Stimulated activated CD4-positive, alpha-beta T cell treated with anti-CD3 and anti-CD28 coated beads, Interleukin-15, amount 100 ng/mL, for 1 hour (primary cell): ENCODE results near the gene SLC15A1.

Experiments
- DNase-seq, 2 donors: peaks; one replicate each; pipeline ENCODE4 v3.0.0-alpha.2; 2020; ENCODE audit warnings: low read depth in 1 of 2, low spot score in 1 of 2

SLC15A1 gene

DNA sequence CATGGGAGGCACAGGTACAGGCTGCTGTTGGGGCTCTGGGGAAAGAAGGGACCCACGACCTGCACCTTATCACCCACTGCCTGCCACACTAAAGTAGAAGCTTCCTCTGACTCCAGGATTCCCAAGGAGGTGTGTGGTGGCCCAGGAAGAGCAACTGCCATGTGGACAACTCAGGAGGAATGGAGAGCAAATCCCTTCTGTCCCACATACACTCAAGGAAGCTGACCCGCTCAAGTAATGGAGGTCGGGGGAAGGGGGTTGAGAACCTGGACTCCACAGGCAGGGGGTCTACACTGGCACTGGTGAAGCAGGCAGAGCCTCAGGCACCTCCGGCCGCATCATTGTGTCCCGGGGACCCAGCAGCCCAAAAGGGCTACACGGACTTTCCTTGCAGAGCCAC is 29.4 kb upstream of the SLC15A1 start:
- no peak for DNase-seq

DNA sequence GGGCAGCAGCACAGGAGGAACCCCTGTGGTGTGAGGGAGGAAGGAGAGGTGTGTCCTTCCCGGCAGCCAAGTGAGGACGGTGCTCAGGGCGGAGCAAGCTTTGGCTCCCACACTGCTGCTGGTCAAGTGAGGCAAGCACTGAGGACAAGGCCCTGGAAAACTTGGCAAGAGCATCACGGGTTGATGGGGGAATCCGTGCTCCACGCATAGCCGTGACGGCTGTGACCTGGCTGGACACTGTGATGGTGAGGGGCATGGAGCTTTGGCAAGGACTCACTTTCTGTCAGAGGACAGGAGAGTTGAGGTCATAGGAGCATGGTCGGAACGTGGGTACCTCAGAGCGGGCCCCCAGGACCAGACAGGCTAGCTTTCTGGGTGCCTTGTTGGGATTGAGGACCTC is 29.0 kb upstream of the SLC15A1 start:
- no peak for DNase-seq

DNA sequence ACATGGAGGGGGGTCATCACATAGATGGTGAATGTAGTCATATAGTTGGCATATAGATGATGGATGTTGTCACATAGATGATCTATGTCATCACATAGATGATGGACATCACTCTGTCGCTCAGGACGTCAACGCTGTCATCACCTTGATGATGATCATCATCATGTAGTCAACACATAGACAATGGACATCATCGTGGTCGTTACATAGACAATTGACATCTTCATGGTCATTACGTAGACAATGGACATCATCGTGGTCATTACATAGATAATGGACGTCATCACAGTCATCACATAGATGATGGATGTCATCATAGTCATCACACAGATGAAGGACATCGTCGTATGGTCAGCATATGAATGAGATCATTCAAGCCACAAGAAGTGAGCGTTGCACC is 28.6 kb upstream of the SLC15A1 start:
- DNase-seq = no peak

DNA sequence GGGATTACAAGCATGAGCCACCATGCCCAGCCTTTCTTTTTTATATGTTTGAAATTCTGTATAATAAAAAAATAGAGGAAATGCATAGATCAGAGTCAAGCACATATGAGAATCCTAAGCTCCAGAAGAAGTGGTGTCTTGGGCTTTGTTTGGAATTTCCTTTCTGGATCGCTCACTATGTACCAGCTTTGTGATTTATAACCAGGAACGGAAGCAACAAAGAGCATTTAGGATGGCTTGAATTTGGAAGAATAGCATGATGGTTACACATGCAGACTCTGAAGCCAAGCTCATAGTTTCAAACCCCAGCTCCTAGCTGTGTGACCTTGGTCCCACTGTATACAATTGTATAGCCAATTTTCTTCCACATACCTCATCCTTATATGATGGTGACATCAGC is 28.0 kb upstream of the SLC15A1 start:
- no peak for DNase-seq

DNA sequence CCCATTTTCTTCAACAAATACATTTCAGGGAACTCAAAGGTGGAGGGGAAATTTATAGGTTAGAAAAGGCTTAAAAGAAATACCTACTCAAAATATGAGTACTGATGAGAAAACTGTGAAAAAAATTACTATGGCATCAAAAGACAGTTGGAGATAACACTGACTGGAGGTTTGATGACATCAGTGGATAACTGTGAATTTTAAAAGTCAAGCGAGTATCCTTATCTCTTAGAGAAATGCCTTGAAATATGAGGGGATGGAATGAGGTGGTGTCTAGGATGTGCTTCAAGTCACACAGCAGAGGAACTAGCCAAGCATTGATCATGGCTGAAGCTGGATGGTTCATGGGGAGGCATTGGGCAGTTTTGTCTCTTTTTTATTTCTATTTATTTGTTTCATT is 27.2 kb upstream of the SLC15A1 start:
- DNase-seq = no peak

DNA sequence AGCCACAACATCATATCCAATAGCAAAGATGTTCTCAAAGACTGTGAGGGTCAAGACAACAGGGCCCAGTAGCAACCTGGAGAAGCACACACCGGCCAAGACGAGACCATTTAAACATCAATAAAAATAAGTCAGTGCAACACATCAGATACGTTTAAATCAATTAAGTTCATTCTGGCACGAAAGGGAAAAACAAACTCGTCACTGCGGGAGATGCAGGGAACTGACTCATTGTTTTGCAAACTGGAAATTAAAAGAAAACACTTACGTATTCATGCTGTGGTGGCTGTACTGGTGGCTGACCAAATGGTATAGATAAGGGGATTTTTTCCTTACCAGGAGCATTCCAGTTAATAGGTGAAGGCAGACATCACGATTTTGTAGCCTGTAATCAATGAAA is 26.3 kb upstream of the SLC15A1 start:
- DNase-seq = no peak

DNA sequence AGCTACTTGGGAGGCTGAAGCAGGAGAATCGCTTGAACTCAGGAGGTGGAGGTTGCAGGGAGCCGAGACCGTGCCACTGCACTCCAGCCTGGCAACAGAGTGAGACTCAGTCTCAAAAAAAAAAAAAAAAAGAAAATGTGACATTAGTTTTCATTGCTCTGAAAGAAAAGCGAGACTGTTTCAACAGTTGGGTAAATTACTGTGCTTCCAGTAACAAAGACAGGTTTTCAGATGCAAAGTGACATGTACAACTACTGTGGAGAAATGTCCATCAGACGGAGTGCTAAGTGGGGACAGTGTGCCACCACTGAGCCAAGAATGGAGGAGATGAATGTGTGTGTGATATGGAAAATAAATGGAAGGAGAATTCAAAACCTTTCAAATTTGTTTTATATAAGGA is 24.2 kb upstream of the SLC15A1 start:
- DNase-seq = no peak

DNA sequence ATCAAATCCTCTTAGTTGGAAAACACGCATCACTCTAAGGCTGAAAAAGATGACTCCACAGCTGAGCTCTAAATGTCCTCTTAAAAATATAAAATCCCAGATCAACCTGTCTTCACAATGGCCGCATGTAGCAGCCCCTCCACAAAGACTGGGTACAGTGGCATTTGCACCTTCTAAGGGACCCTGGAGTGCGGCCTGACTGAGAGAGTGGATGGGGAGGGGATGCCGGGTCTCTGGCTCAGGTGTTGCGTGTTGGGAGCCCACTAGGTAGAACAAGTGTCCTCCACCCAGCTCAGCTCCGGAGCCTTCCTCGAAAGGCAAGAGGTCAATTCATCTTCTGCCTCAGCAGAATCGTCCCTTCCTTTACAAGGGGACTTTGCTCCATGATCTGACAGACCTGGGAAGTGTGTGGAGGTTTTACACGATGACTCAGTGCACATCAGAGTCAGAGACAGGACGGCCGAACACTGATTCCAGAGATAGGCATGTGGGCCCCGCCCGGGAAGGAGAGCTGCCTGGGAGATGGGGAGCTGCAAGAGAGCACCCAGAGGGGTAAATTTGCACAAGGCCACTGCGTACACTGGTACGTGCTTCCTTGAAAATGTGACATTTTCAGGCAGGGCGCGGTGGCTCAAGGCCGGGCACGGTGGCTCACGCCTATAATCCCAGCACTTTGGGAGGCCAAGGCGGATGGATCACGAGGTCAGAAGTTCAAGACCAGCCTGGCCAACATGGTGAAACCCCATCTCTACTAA is 23.5 kb upstream of the SLC15A1 start:
- DNase-seq = no peak

DNA sequence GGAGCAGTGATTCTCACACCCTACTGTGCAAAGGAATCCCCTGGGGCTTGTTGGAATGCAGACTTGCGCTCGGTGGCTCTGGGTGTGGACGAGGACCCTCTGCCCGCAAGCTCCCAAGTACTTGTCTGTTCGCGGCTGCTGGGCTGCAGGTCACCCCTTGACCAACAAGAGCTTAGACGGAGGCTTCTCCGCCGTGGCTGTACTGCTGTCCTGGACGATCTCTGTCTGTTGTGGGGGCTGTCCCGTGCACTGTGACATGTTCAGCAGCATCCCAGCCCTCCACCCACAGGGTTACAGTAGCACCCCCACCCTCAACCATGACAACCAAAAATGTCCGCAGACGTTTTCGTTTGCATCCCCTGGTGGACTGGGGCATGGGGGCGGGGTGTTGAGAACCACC is 22.9 kb upstream of the SLC15A1 start:
- DNase-seq = no peak

DNA sequence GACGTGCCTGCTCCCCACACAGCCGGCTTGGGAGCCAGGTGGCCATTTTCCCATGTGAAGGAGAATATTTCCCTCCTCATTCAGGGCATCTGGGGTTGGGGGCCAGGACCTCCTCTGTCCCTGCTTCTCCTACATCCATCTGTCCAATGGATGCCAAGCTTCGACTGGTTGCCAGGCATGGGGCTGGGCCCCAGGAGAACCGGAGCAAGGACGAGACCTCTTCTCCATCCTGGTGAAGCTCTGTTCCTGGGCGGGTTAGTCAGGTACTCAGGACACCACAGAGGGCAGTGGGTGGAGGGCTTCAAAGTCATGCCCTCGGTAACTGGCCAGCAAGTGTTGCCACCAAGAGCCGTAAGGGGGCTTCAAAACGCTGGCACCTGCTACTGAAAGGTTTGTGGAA is 22.3 kb upstream of the SLC15A1 start:
- DNase-seq = no peak

DNA sequence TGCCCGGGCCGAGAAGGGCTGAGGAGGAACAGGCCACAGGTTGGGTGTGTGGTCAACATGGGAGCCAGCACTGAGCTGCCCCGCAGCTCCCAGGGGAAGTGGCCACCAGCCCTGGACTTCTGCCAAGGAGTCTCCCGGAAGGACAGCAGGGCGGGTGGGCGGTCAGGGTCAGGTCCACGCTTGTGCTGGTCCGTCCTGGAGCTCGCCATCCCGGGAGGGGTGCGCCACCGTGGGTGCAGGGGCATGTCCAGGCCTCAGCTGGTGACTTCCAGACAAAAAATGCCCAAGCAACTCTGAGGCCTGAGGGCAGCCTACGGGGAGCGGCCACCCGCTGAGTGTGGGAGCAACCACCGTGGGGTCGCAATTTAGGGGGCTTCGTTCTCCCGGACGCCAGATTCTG is 21.4 kb upstream of the SLC15A1 start:
- DNase-seq = no peak

DNA sequence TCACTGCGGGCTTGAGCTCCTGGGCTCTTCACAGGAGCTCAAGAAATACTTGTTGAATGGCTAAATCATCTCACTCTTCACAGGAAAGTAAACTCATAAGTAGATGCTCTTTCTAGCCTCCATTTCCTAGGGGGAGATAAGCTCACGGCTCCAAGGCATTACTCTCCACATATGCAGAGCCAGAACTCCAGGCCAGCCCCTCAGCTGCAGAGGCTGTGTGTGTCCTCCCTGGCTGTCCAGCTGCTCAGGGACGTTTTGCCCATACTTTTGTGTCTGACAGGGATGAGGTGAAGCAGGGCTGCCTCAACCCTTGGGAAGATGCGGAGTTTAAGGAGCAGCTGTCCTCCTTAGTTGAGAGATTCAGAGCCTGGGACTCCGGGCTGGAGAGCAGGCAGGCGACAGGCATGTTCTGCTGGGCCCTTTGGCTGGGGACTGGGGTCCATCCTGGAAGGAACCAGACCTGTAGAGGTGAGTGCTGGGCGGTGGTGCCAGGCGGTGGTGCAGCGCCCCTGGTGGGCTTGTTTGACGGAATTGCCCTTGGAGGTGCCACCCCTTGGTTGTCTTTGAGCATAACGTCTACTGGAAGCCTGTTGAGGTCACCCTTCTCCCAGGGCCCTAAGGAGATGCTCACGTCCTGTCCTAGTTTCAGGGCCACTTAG is 20.5 kb upstream of the SLC15A1 start:
- no peak for DNase-seq

DNA sequence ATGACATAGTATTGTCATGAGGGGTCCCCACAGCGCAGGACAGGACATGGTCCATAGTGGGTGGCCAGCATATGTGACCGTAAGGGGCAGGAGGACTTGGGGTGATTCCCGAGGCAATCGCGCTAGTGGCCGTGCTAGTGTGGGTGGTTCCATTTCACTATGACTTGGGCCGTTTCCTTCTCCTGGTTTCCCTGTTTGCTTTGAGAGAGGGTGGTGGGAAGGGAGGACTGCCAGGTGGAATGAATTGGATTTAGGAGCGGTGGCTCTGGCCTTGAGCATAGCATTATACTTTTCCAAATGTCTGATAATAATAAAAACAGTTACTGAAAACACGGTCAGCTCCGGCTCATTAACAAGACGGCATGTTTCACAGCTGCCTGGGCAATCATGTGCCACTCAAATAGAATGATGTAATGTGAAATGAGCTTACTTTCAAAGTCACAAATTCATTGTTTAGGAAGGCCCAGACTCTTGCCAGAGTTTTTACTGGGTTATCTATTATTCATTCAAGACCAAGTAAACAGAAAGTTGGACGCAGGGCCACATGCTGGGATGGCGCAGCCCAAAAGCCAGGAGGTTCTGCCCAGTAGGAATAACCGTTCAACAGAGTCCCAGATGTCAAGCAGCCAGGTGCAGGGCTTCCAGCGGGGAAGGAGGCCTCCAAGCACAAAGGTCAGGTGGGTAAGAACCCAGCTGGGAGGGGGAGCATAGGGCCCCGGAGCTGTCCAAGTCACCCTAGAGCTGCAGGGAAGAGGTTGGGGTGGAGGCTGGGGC is 19.6 kb upstream of the SLC15A1 start:
- no peak for DNase-seq

DNA sequence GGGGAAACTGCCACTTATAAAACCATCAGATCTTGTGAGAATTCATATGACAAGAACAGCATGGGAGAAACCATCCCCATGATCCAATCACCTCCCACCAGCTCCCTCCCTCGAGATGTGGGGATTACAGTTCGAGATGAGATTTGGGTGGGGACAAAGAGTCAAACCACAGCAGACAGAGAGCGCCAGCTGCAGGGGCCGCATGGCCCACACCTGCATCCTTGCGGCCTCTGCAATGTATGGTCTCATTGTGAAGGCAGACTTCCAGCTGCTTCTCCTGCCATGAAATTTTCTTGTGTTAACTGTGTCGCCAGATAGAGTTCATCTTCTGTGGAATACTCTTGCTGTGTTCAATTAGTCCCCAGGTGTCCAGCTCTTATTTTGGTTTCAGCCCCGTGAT is 17.3 kb upstream of the SLC15A1 start:
- DNase-seq = no peak

DNA sequence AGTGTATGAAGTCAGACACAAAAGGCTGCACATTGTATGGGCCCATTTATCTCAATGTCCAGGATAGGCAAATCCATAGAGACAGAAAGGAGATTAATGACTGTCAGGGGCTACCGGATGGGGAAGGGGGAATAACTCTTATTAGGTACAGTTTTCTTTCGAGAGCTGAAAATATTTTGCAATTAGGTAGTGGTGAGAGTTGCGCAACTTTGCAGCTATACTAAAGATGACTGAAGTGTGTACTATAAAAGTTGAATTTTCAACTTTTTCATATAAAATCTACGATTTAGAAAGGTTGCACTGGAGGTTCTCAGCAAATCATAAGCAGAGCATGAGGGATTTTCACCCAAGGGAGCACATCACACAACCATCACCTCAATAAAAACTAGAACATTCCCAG is 16.1 kb upstream of the SLC15A1 start:
- DNase-seq = no peak

DNA sequence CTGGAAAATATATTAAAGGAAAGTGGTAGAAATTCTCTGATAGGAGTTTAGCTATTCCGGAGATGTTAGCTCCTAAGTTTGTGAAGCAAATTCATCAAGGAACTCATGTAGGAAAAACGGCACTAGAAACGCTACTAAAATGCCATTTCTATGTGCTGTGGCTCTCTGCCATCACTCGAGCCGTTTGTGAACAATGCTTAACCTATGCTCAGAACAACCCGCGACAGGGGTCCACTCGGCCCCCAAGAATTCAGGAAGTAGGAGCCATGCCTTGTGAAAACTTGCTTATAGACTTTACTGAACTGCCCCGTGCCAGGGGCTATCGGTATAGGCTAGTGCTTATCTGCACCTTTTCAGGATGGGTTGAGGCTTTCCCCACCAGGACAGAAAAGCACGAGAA is 14.2 kb upstream of the SLC15A1 start:
- no peak for DNase-seq

DNA sequence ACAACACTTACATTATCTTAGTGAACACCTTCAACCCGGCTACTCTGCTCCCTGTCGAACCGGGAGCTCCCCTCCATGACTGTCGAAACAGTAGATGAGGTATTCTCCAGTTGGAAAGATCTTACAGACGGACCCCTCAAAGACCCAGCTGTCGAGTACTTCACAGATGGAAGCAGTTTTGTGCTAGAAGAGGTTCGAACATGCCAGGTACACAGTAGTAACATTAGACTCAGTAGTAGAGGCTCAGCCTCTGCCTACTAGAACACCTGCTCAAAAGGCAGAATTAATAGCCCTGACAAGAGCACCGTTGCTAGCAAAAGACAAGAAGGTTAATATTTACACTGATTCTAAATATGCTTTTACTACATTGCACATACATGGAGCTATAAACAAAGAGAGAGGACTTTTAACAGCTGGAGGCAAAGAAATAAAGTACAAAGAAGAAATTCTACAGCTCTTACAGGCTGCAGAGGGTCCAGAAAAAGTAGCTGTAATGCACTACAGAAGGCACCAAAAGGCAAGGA is 13.6 kb upstream of the SLC15A1 start:
- DNase-seq = no peak

DNA sequence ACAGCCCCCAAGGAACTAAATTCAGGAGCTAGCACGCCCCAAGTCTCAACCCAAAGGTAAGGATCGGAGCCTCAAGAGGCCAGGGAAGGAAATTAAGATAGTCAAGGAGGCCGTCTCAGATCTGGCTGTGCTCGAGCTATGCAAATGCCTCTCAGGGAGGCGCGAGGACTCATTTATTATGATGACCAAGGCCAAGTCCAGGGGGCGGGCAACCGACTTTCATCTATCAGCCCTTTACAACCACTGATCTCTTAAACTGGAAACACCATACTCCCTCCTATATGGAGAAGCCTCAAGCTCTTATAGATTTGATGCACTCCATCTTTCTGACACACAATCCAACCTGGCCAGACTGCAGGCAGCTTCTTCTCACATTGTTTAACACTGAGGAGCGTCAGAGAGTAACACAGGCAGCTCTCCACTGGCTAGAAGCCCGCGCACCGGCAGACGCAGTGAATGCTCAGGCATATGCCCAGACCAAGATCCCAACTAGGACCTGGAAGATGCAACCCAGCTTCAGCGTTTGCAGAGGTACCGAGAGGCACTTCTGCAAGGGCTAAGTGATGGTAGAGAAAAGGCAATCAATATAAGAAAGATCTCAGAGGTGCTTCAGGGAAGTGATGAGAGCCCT is 9.6 kb upstream of the SLC15A1 start:
- no peak for DNase-seq

DNA sequence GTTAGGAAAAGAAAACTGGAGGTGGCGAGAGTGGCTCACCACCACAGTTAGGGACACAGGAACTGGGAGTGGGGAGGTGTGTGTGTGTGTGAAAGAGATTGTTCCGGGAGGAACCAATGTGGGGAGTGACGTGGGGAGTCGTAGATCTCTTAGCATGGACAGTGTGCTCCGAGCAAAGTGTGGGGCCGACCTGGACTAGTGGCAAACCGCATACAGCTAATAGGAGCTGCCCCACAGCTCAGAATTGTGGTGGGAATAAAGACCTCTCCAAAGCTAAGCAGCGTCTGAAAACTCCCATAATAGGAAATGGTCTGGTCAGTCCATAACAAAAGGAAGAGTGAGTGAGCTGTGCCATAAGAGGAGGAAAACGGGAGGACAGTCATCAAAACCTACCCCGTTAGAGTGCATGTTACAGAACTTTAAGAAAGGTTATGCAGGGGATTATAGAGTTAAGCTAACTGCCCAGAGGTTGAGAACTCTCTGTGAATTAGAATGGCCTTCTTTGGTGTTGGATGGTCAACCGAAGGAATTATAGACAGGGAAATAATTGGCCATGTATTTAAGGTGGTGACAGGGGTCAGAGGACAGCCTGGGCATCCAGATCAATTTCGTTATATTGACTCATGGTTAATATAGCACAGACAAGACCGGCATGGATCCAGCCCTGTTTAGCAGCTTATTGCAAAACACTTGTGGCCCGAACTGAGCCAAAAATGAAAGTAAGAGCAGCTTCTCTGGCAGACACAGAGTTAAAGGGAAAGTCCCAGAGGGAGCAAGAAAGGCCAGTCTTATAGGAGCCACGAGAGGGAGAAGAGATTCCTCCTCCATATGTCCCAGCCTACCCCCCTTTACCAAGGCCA is 8.9 kb upstream of the SLC15A1 start:
- DNase-seq = no peak

DNA sequence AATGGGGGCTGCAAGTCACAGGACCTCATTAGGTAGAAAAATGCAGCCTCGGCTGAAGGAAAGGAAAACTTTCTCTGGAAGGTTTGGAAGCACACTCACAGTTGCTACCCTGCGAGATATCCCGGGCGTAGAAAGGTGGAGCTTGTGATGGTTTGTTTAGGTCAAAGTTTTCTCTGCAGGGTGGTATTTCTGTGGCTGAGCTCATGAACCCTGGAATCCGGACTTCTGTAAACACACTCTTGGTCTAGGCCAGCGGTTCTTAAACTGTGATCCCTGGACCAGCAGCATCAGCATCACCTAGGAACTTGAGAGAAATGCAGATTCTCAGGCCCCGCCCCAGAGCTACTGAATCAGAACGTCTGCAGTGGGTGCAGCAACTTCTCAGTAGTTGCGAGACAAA is 3.3 kb upstream of the SLC15A1 start:
- no peak for DNase-seq

DNA sequence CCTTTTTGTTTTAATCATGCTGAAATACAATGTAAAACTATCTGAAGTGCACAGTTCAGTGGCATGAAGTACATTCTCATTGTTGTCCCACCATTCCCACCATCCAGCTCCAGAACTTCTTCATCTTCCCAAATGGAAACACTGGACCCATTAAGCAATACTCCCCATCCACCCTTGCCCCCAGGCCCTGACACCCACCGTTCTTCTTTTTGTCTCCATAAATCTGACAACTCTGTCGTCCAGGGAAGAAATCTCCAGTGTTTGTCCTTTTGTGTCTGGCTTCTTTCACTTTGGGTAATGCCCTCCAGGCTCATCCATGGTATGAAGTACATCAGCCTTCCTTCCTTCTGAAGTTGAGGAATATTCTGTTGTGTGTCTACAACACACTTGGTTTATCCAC is 2.6 kb upstream of the SLC15A1 start:
- DNase-seq = no peak
